NCI-H774 (cell line): Measurements from ENCODE around the gene GLT8D1.
"Not testable (repeated sequence)": the region's sequence is repeated elsewhere in the genome, so short reads cannot be mapped to it uniquely, and the experiment has no call there.

ENCODE experiments used
- DNase-seq: peaks from one replicate; lab custom pipeline; 2025; lab: John Stamatoyannopoulos, UW

GLT8D1 gene

GRCh38 chr3:52679811-52680210 lies 25.8 kb downstream of the GLT8D1 start:
- DNase-seq: no peak

GRCh38 chr3:52679199-52679538 lies 26.4 kb downstream of the GLT8D1 start:
- no peak for DNase-seq

GRCh38 chr3:52678265-52679198 lies 27.1 kb downstream of the GLT8D1 start:
- DNase-seq: no peak

- not testable (repeated sequence) for DNase-seq
These were observed 29.4 kb downstream of the GLT8D1 start for GRCh38 chr3:52676201-52676600.

- no peak for DNase-seq
These were observed 33.9 kb downstream of the GLT8D1 start for GRCh38 chr3:52671676-52672075.

GRCh38 chr3:52670621-52671521 lies 34.7 kb downstream of the GLT8D1 start:
- DNase-seq: no peak

- DNase-seq: no peak
These were observed 42.5 kb downstream of the GLT8D1 start for GRCh38 chr3:52663098-52663497.

- DNase-seq: no peak
These were observed 45.5 kb downstream of the GLT8D1 start for GRCh38 chr3:52660046-52660445.

- no peak for DNase-seq
These were observed 49.7 kb downstream of the GLT8D1 start for GRCh38 chr3:52655895-52656294.

- no peak for DNase-seq
These were observed 54.0 kb downstream of the GLT8D1 start for GRCh38 chr3:52651592-52651991.

- DNase-seq: no peak
These were observed 55.2 kb downstream of the GLT8D1 start for GRCh38 chr3:52650439-52650838.

GRCh38 chr3:52649461-52650210 lies 56.0 kb downstream of the GLT8D1 start:
- no peak for DNase-seq

GRCh38 chr3:52645549-52645948 lies 60.0 kb downstream of the GLT8D1 start:
- DNase-seq: no peak
